Endothelial cell of umbilical vein (primary cell): ENCODE measurements around the gene TRIM34. TPM values are rescaled to one million over a fixed set of nuclear protein-coding genes. Genes with fewer than 3 reads are reported as not detected.

Experiments
- BruUV-seq: library from RNA; stranded (reverse); fragments of 400-500 nt; replicated peaks from 2 replicates; lab custom pipeline; 2021; lab: Mats Ljungman, UMichigan
- CTCF ChIA-PET: fragments of 300-600, 350-600 bp; sonication (Branson Sonifier 250); formaldehyde crosslinking; loops from one replicate; lab custom pipeline; 2021; ENCODE audit warnings: antibody characterized with exemption, inconsistent platforms; lab: Charles Lee
- POLR2A ChIA-PET: fragments of 300-600, 350-600 bp; sonication (Branson Sonifier 250); formaldehyde crosslinking; loops from one replicate; lab custom pipeline; 2021; ENCODE audit warnings: antibody characterized with exemption, inconsistent platforms; lab: Charles Lee
- DNase-seq: peaks from one replicate; pipeline ENCODE4 v3.0.0-alpha.2; 2011; ENCODE audit warnings: low read depth, low spot score
- FAIRE-seq: peaks from 2 replicates; lab custom pipeline; 2011; peaks lifted over from hg19 to GRCh38; lab: Jason Lieb, UNC
- H2AFZ ChIP-seq: 2 replicates; pipeline ENCODE4 v1.6.0; 2012; ENCODE audit warnings: low read depth, low read length, control low read depth, inconsistent platforms
- H3K27ac ChIP-seq: 2 replicates; pipeline ENCODE4 v1.5.1; 2011; ENCODE audit warnings: low read depth, mild to moderate bottlenecking, control low read depth, low read length, moderate library complexity; ENCODE audit not compliant: insufficient read depth
- H3K27me3 ChIP-seq, 2 experiments: 2 replicates each; pipeline versions ENCODE4 v1.6.0 to v1.6.1; 2011; ENCODE audit warnings: low read length in 2 of 2, mixed read lengths in 1 of 2; ENCODE audit not compliant: control insufficient read depth in 2 of 2, insufficient read depth in 2 of 2
- H3K36me3 ChIP-seq, 2 experiments: 2 replicates in 1 of 2; 3 replicates in 1 of 2; pipeline ENCODE4 v1.5.1; 2011; ENCODE audit warnings: low read length in 2 of 2, mild to moderate bottlenecking in 1 of 2, moderate library complexity in 1 of 2; ENCODE audit not compliant: control insufficient read depth in 2 of 2, insufficient read depth in 2 of 2; ENCODE audit errors: extremely low read depth in 1 of 2
- H3K4me1 ChIP-seq: 3 replicates; pipeline ENCODE4 v1.5.1; 2011; ENCODE audit warnings: mild to moderate bottlenecking, low read length; ENCODE audit not compliant: control insufficient read depth, insufficient read depth; ENCODE audit errors: extremely low read depth
- H3K4me2 ChIP-seq: 2 replicates; pipeline ENCODE4 v1.6.1; 2011; ENCODE audit warnings: low read length, control low read depth, mixed read lengths; ENCODE audit not compliant: insufficient read depth
- H3K4me3 ChIP-seq, 3 experiments: fragments of 200-600 bp in 1 of 3; sonication (generic), shearing (Covaris generic) in 1 of 3; replicated peaks in 1 of 3; 2 replicates each; pipeline ENCODE4 v1.5.1; 2011 to 2016; ENCODE audit warnings: control low read depth in 3 of 3, low read length in 3 of 3, mild to moderate bottlenecking in 2 of 3, inconsistent platforms in 1 of 3, low read depth in 1 of 3, moderate library complexity in 1 of 3; ENCODE audit not compliant: insufficient read depth in 1 of 3
- H3K79me2 ChIP-seq: 2 replicates; pipeline ENCODE4 v1.6.0; 2012; ENCODE audit warnings: low read length, inconsistent platforms; ENCODE audit not compliant: control insufficient read depth, insufficient read depth
- H3K9ac ChIP-seq: replicated peaks from 2 replicates; pipeline ENCODE3; 2011; ENCODE audit warnings: low read length, control low read depth; ENCODE audit not compliant: insufficient read depth; ENCODE audit errors: extremely low read depth
- H3K9me1 ChIP-seq: replicated peaks from 3 replicates; pipeline ENCODE4 v1.6.0; 2011; ENCODE audit warnings: mild to moderate bottlenecking, low read length; ENCODE audit not compliant: control insufficient read depth, insufficient read depth; ENCODE audit errors: extremely low read depth
- H3K9me3 ChIP-seq: replicated peaks from 2 replicates; pipeline ENCODE4 v1.5.1; 2012; ENCODE audit warnings: low read length, inconsistent platforms; ENCODE audit not compliant: control insufficient read depth, insufficient read depth
- H4K20me1 ChIP-seq: replicated peaks from 2 replicates; pipeline ENCODE3; 2011; ENCODE audit warnings: mild to moderate bottlenecking, low read length; ENCODE audit not compliant: control insufficient read depth, insufficient read depth; ENCODE audit errors: extremely low read depth
- CTCF ChIP-seq, 2 donors: IDR thresholded peaks; 1 replicate in 1 of 2; 2 replicates in 1 of 2; pipeline ENCODE4 v1.5.1; 2011; ENCODE audit warnings: low read length in 2 of 2, mild to moderate bottlenecking in 2 of 2, moderate library complexity in 2 of 2, control low read depth in 1 of 2, inconsistent platforms in 1 of 2, low read depth in 1 of 2; ENCODE audit not compliant: insufficient read depth in 1 of 2; ENCODE audit errors: extremely low read depth in 1 of 2
- EZH2 ChIP-seq: IDR thresholded peaks from 2 replicates; pipeline ENCODE4 v1.6.1; 2012; ENCODE audit warnings: borderline replicate concordance, low read depth, mild to moderate bottlenecking, moderate library complexity, low read length, inconsistent platforms; ENCODE audit not compliant: severe bottlenecking
- FOS ChIP-seq: IDR thresholded peaks from 2 replicates; pipeline ENCODE4 v1.6.1; 2011; ENCODE audit warnings: mild to moderate bottlenecking, low read length, moderate library complexity, borderline replicate concordance; ENCODE audit not compliant: insufficient read depth
- GATA2 ChIP-seq: IDR thresholded peaks from 2 replicates; pipeline ENCODE4 v1.7.0; 2011; ENCODE audit warnings: low read depth, mild to moderate bottlenecking, moderate library complexity, mixed read lengths, low read length; ENCODE audit not compliant: insufficient read length, insufficient read depth
- JUN ChIP-seq: IDR thresholded peaks from 2 replicates; pipeline ENCODE4 v1.6.1; 2011; ENCODE audit warnings: borderline replicate concordance, low read depth; ENCODE audit not compliant: insufficient read length, insufficient read depth
- MAX ChIP-seq: IDR thresholded peaks from 2 replicates; pipeline ENCODE4 v1.6.1; 2011; ENCODE audit not compliant: insufficient read depth, insufficient read length
- MYC ChIP-seq: IDR thresholded peaks from one replicate; pipeline ENCODE4 v1.6.1; 2011; ENCODE audit warnings: mild to moderate bottlenecking, low read depth, low read length
- POLR2A ChIP-seq: IDR thresholded peaks from 2 replicates; pipeline ENCODE4 v1.6.1; 2012; ENCODE audit warnings: low read depth, mild to moderate bottlenecking, control low read depth, low read length
- POLR2AphosphoS5 ChIP-seq: IDR thresholded peaks from 2 replicates; pipeline ENCODE4 v1.6.1; 2012; ENCODE audit warnings: low read depth, mild to moderate bottlenecking, control low read depth, low read length, moderate library complexity; ENCODE audit not compliant: insufficient read depth
- dilution Hi-C: fragments of 300-500 bp; cut with MboI; formaldehyde crosslinking; loops from one replicate; pipeline ENCODE4 v1.15.0; 2019; ENCODE audit warnings: low sequenced_read_pairs; ENCODE audit not compliant: extremely low pct_ligation_motif_present
- intact Hi-C: fragments of 100-400 bp; cut with micrococcal nuclease; formaldehyde crosslinking; loops from one replicate; pipeline ENCODE4 v1.10.0; 2022
- polyA plus RNA-seq, 4 experiments: library from polyadenylated mRNA; depleted of rRNA in 3 of 4; stranded (reverse) in 3 of 4; unstranded in 1 of 4; fragments of >200 nt; gene quantifications; 2 replicates each; pipeline versions ENCODE4 v1.2.1 to v1.2.3, GENCODE V29; 2011 to 2012; ENCODE audit warnings: missing spikeins in 1 of 4
- total RNA-seq: library from RNA; stranded (reverse); gene quantifications from 2 replicates; pipeline ENCODE4 v1.2.3, GENCODE V29; 2021

The TRIM34 gene
- total and polyA plus RNA-seq, 2 donors (not counting 3 experiments of a cell fraction or from before 2014, with no cell fraction given) = 6.7 to 14.6 TPM

GRCh38 chr11:5639953-5640352, 15.2 kb downstream of the TRIM34 start:
- Histone ChIP-seq H3K9ac (no peak overlapping the region), H3K36me3 (no peaks in the 10 kb centered on the region), H2AFZ (no peak overlapping the region), H3K79me2 (no peaks in the 10 kb centered on the region), H3K4me3 (no peak overlapping the region), H3K4me1 (no peaks in the 10 kb centered on the region), H3K4me2 (no peak overlapping the region), H4K20me1 (no peaks in the 10 kb centered on the region), H3K9me3 (no peaks in the 10 kb centered on the region), H3K9me1 (no peaks in the 10 kb centered on the region), H3K27me3 (no peaks in the 10 kb centered on the region), H3K27ac (no peak overlapping the region)
- intact Hi-C loops (no loop called here), dilution Hi-C loops (no loop called here)
- TF ChIP-seq FOS = no peak
- no peak for TF ChIP-seq EZH2
- TF ChIP-seq MYC = no peak
- no peak for TF ChIP-seq CTCF (IDR thresholded peaks at IDR 0.05; ENCODE audit: extremely low read depth in 1 of 2, insufficient read depth in 1 of 2, low read depth in 1 of 2, low read length in 2 of 2)
- no peak for TF ChIP-seq MAX
- TF ChIP-seq POLR2A = no peak
- TF ChIP-seq JUN = no peak
- TF ChIP-seq POLR2AphosphoS5 = no peak
- TF ChIP-seq GATA2 = no peak
- no TSS peak for BruUV-seq
- ChIA-PET CTCF (no interaction called here), POLR2A (no interaction called here)
- DNase-seq = no peak
- FAIRE-seq = no peak
